HEK293 (cell line): ENCODE results near the gene IVD.
A peak's percentile ranks its signal among the peaks of the same experiment; 100 is the strongest.

Experiments
- CTCF ChIA-PET: fragments of 350-600 bp; formaldehyde crosslinking; extraction: SDS; loops from one replicate; lab custom pipeline; 2021; ENCODE audit warnings: antibody characterized with exemption; lab: Yijun Ruan, JAX
- POLR2A ChIA-PET: fragments of 300-600 bp; formaldehyde crosslinking; extraction: SDS; loops from one replicate; lab custom pipeline; 2020; ENCODE audit warnings: antibody characterized with exemption, inconsistent platforms; lab: Yijun Ruan, JAX
- H3K27ac ChIP-seq: fragments of 200-500 bp; sonication (Bioruptor generic); 2 replicates; pipeline ENCODE4 v1.5.1; 2014; ENCODE audit warnings: low read depth, low read length, control low read depth, inconsistent platforms; ENCODE audit errors: extremely low read depth
- H3K36me3 ChIP-seq, 2 experiments: fragments of 200-500 bp in 1 of 2; sonication (Bioruptor generic) in 1 of 2; 1 replicate in 1 of 2; 2 replicates in 1 of 2; pipeline ENCODE4 v1.5.1; 2014 to 2017; ENCODE audit warnings: inconsistent platforms in 2 of 2, low read length in 2 of 2; ENCODE audit not compliant: control insufficient read depth in 2 of 2, insufficient read depth in 1 of 2
- H3K4me1 ChIP-seq: fragments of 200-500 bp; sonication (Bioruptor generic); 2 replicates; pipeline ENCODE4 v1.5.1; 2014; ENCODE audit warnings: mild to moderate bottlenecking, low read length, inconsistent platforms; ENCODE audit not compliant: control insufficient read depth, insufficient read depth
- H3K4me3 ChIP-seq: 2 replicates; pipeline ENCODE4 v1.5.1; 2011; ENCODE audit warnings: low read depth, mild to moderate bottlenecking, control low read depth, low read length, moderate library complexity
- H3K9me3 ChIP-seq: fragments of 200-500 bp; sonication (Bioruptor generic); 2 replicates; pipeline ENCODE4 v1.5.1; 2014; ENCODE audit warnings: low read depth, low read length, inconsistent platforms; ENCODE audit not compliant: control insufficient read depth, insufficient read depth
- EGR2 ChIP-seq: fragments of 450-650 bp; formaldehyde crosslinking; IDR thresholded peaks from 2 replicates; pipeline ENCODE4 v1.5.1; 2016; ENCODE audit warnings: low read depth, missing biosample characterization, missing genetic modification characterization
- KLF7 ChIP-seq: fragments of 450-650 bp; formaldehyde crosslinking; IDR thresholded peaks from 2 replicates; pipeline ENCODE4 v1.5.1; 2016; ENCODE audit warnings: missing biosample characterization, missing genetic modification characterization, borderline replicate concordance
- OVOL3 ChIP-seq: fragments of 450-650 bp; formaldehyde crosslinking; IDR thresholded peaks from 2 replicates; pipeline ENCODE4 v1.5.1; 2016; ENCODE audit warnings: missing biosample characterization, missing genetic modification characterization
- PRDM10 ChIP-seq: fragments of 450-650 bp; formaldehyde crosslinking; IDR thresholded peaks from 2 replicates; pipeline ENCODE4 v1.5.1; 2016; ENCODE audit warnings: missing biosample characterization, missing genetic modification characterization
- TRIM28 ChIP-seq: IDR thresholded peaks from 2 replicates; pipeline ENCODE4 v1.6.1; 2011; ENCODE audit warnings: low read length, control low read depth, borderline replicate concordance
- TSHZ1 ChIP-seq: fragments of 450-650 bp; formaldehyde crosslinking; IDR thresholded peaks from 2 replicates; pipeline ENCODE4 v1.5.1; 2016; ENCODE audit warnings: missing biosample characterization, missing genetic modification characterization, borderline replicate concordance
- ZBTB20 ChIP-seq: fragments of 450-650 bp; formaldehyde crosslinking; IDR thresholded peaks from 2 replicates; pipeline ENCODE4 v1.5.1; 2016; ENCODE audit warnings: missing biosample characterization, missing genetic modification characterization
- ZNF10 ChIP-seq: fragments of 450-650 bp; formaldehyde crosslinking; IDR thresholded peaks from 2 replicates; pipeline ENCODE4 v1.5.1; 2017; ENCODE audit warnings: missing biosample characterization, missing genetic modification characterization
- ZNF121 ChIP-seq: fragments of 450-650 bp; formaldehyde crosslinking; IDR thresholded peaks from 2 replicates; pipeline ENCODE4 v1.5.1; 2016; ENCODE audit warnings: missing biosample characterization, missing genetic modification characterization
- ZNF133 ChIP-seq: fragments of 450-650 bp; formaldehyde crosslinking; IDR thresholded peaks from 2 replicates; pipeline ENCODE4 v1.5.1; 2016; ENCODE audit warnings: missing biosample characterization, missing genetic modification characterization
- ZNF138 ChIP-seq: fragments of 450-650 bp; formaldehyde crosslinking; IDR thresholded peaks from 2 replicates; pipeline ENCODE4 v1.5.1; 2016; ENCODE audit warnings: missing biosample characterization, missing genetic modification characterization, borderline replicate concordance
- ZNF19 ChIP-seq: fragments of 450-650 bp; formaldehyde crosslinking; IDR thresholded peaks from 2 replicates; pipeline ENCODE4; 2016; ENCODE audit warnings: missing biosample characterization, missing genetic modification characterization, low read depth
- ZNF37A ChIP-seq: fragments of 450-650 bp; IDR thresholded peaks from 2 replicates; pipeline ENCODE4 v1.5.1; 2018; ENCODE audit warnings: missing biosample characterization, missing genetic modification characterization
- ZNF426 ChIP-seq: fragments of 450-650 bp; formaldehyde crosslinking; IDR thresholded peaks from 2 replicates; pipeline ENCODE4 v1.5.1; 2017; ENCODE audit warnings: missing biosample characterization, missing genetic modification characterization, mild to moderate bottlenecking, inconsistent platforms, moderate library complexity
- ZNF433 ChIP-seq: fragments of 450-650 bp; formaldehyde crosslinking; IDR thresholded peaks from 2 replicates; pipeline ENCODE4 v1.5.1; 2016; ENCODE audit warnings: missing biosample characterization, missing genetic modification characterization, low read depth
- ZNF488 ChIP-seq: fragments of 450-650 bp; formaldehyde crosslinking; IDR thresholded peaks from 2 replicates; pipeline ENCODE4 v1.5.1; 2016; ENCODE audit warnings: missing biosample characterization, missing genetic modification characterization
- ZNF513 ChIP-seq: fragments of 450-650 bp; IDR thresholded peaks from 2 replicates; pipeline ENCODE4 v1.5.1; 2018; ENCODE audit warnings: missing biosample characterization, missing genetic modification characterization
- ZNF544 ChIP-seq: fragments of 450-650 bp; formaldehyde crosslinking; IDR thresholded peaks from 2 replicates; pipeline ENCODE4 v1.5.0; 2017; ENCODE audit warnings: missing biosample characterization, missing genetic modification characterization
- ZNF621 ChIP-seq: fragments of 450-650 bp; formaldehyde crosslinking; IDR thresholded peaks from 2 replicates; pipeline ENCODE4 v1.5.1; 2017; ENCODE audit warnings: missing biosample characterization, missing genetic modification characterization
- ZNF704 ChIP-seq: fragments of 450-650 bp; formaldehyde crosslinking; IDR thresholded peaks from 2 replicates; pipeline ENCODE4 v1.5.1; 2016; ENCODE audit warnings: missing biosample characterization, missing genetic modification characterization
- ZNF785 ChIP-seq: fragments of 450-650 bp; formaldehyde crosslinking; IDR thresholded peaks from 2 replicates; pipeline ENCODE4 v1.5.1; 2016; ENCODE audit warnings: missing biosample characterization, missing genetic modification characterization

IVD gene

GRCh38 chr15:40430271-40430805 is 24.7 kb downstream of the IVD start (continued):
- TF ChIP-seq PRDM10 (tag by site-specific recombination) (peak; percentile 82), OVOL3 (tag by site-specific recombination) (no peak), ZNF37A (no peak), KLF7 (tag by site-specific recombination) (no peak), ZNF704 (tag by site-specific recombination) (no peak), ZNF621 (tag by site-specific recombination) (no peak), ZBTB20 (tag by site-specific recombination) (peak; percentile 82), TSHZ1 (tag by site-specific recombination) (no peak), ZNF133 (tag by site-specific recombination) (no peak), ZNF138 (tag by site-specific recombination) (no peak), ZNF544 (tag by site-specific recombination) (no peak)

- H3K27ac ChIP-seq, result no peak overlapping the region
- CTCF ChIA-PET, result interaction anchor here (0.7 kb wide), 1 partner anchor 160 kb away, joined by 4 read pairs; no protein-coding TSS in a partner anchor
- POLR2A ChIA-PET, result interaction anchor here (0.6 kb wide), 1 partner anchor 204 kb away, joined by 4 read pairs; no protein-coding TSS in a partner anchor
- TF ChIP-seq ZNF121 (tag by site-specific recombination), result no peak
- TF ChIP-seq ZNF426 (tag by site-specific recombination), result no peak
- TF ChIP-seq EGR2 (tag by site-specific recombination), result no peak
- TF ChIP-seq ZNF10 (tag by site-specific recombination), result no peak
- no peak for TF ChIP-seq ZNF488 (tag by site-specific recombination)
- no peak for TF ChIP-seq TRIM28
- no peak for TF ChIP-seq TSHZ1 (tag by site-specific recombination)
- TF ChIP-seq ZNF433 (tag by site-specific recombination), result no peak
- TF ChIP-seq ZNF19 (tag by site-specific recombination), result no peak
- no peak for TF ChIP-seq ZNF785 (tag by site-specific recombination)
- TF ChIP-seq ZNF513 (tag by site-specific recombination), result no peak
Observed at GRCh38 chr15:40435023-40435709, 29.6 kb downstream of the IVD start.

More at GRCh38 chr15:40435023-40435709, 29.6 kb downstream of the IVD start:
- H3K4me3 ChIP-seq, result no peak overlapping the region
- H3K36me3 ChIP-seq, result no peaks in the 10 kb centered on the region
- H3K9me3 ChIP-seq, result no peaks in the 10 kb centered on the region
- H3K4me1 ChIP-seq, result peaks cover 7% of the 10 kb centered on the region; the same call in 1 of the 2 replicates
